GM19467 (cell line): ENCODE results near the gene SCARB1.
A peak's percentile ranks its signal among the peaks of the same experiment; 100 is the strongest.

Experiments used
- ATAC-seq: cut with Tn5 transposase; IDR thresholded peaks from one replicate; pipeline ENCODE4 v1.9.1; 2021; ENCODE audit warnings: mild to moderate bottlenecking, moderate library complexity; ENCODE audit not compliant: unreplicated experiment

The SCARB1 gene

DNA sequence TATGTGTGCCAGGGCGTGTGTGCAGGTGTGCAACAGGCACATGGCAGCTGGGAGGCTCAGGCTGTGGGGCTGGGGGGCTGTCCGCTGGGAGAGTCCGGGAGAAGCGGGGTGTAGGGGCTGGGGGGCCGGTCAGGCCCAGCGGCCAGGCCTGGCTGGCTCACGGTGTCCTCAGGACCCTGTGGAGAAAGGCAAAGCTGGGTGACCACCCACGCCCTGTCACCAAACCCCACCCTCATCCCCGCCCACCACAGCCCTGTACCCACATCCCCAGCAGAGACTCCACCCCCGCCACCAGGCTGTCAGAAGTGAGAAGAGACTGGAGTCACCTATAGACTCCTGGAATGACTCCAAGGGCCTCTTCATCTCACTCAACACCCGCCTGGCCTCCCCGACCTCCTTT is 85.3 kb downstream of the SCARB1 start:
- no peak for ATAC-seq

DNA sequence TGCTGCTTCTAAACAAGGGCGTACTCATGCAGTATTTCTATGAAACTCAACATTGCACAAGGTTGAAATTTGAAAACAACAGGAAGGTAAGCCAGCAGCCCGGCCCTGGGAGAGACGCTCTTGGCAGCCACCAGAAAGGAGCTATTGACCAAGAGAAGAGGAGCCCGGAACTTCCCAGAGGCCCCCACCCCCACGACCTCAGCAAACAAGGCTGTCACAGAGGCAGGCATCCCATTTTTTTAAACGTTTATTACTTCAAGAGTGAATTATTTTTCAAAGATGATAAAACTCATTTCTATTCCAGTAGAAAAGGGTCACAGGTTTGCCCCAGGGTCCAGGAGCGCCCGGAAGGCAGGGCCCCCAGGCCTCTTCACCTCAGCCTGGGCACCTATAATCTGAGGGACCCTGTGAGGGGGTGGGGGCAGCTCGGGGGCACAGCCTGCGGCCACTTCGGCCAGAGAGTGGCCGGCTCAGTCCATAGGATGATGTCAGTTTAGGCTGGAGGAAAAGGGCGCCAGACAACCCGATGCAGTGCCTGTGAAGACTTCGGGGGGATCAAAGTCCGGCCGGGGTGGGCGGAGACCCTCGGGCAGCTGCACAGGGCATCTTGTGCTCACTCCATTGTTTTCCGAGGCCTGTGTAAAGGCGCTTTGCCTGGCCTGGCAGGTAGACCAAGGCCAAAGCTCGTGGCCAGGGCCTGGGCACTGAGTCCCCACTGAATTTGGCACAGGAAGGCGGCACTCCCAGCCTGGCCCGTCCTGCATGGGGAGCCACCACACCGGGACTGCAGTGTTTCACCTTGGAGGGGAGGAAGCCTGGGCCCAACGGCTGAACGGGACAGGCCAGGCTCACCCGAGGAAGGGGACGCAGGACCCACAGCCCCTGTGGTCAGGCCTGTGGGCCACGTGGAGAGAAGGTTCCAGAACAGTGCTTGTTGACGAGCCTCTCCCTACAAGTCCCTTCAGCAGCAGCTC is 86.0 kb downstream of the SCARB1 start:
- ATAC-seq: no peak

GRCh38 chr12:124776125-124776513 is 87.5 kb downstream of the SCARB1 start:
- ATAC-seq: no peak

GRCh38 chr12:124774462-124775167 is 89.0 kb downstream of the SCARB1 start:
- ATAC-seq: peak; percentile 74

DNA sequence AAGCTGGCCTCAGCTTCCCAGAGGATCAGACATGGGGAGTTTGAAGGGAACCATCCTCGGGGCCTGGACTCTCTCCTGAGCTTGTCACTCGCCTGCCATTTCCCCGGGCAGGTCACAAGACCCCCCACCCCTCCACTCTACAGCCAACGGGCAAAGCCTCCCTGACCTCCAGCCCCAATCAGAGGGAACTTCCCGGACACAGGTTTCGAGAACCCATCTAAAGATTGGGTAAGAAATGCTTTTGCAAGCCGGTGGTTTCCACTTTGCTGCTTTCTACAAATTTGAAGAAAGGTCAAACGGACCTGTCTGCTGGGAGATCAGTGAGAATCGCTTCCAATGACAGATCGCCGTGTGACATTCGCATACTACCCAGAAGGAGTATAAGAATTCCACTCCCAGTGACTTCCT is 89.6 kb downstream of the SCARB1 start:
- ATAC-seq: peak; percentile 21

- ATAC-seq: no peak
Observed at GRCh38 chr12:124772289-124773170, 91.1 kb downstream of the SCARB1 start.

GRCh38 chr12:124771462-124772288 is 92.0 kb downstream of the SCARB1 start:
- ATAC-seq: no peak

DNA sequence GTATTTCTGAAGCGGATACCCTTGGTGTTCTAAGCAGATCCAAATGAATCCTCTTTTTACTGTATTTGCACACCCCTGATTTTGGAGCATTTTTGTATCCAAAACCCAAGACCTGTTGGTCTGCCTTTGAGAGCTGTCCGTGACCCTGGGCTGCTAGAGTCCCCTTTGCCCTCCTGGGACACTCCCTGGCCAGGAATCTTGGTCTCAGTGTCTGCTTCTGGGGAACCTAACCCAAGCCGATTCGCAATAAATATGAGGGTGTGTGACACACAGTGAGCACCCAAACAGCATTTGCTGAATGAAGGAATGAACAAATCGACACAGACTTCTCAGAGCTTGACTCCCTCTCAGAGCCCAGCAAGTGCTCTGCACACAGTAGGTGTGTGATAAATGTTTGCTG is 92.9 kb downstream of the SCARB1 start:
- no peak for ATAC-seq

DNA sequence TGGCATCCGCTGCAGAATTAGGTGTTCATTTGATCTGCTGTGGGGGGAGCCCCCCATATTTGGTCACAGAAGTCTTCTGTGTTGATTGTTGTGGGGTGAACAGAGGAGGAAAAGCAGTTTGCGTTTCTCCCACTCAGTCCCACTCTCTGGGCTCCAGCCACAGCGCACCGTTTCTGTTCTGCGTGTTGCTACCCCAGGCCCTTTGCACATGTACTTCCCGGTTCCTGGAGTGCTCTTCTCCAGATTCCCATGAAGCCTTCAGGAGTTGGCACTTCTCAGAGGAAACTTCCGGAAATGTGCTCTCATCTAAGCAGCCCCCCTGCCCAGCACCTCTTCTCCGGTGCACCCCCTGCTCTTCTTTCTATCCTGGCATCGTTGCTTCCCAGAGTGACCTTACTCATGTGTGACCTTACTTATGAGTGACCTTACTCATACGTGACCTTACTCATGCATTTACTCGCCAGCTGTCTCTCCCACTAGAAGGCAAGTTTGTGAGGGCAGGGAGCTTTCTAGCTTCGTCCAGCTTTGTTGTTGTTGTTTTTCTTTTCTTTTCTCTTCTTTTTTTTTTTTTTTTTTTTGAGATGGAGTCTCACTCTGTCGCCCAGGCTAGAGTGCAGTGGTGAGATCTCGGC is 93.7 kb downstream of the SCARB1 start:
- no peak for ATAC-seq

DNA sequence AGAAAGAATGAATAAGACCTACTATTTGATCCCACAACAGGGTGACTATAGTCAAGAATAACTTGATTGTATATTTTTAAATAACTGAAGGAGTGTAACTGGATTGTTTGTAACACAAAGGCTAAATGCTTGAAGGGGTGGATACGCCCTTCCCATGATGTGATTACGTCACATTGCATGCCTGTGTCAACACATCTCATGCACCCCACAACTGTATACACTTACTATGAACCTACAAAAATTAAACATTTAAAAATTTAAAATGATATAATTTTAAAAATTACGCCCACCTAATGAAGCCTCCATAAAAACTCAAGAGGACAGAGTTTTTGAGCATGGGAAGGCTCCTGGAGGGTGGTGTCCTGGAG is 94.5 kb downstream of the SCARB1 start:
- no peak for ATAC-seq

DNA sequence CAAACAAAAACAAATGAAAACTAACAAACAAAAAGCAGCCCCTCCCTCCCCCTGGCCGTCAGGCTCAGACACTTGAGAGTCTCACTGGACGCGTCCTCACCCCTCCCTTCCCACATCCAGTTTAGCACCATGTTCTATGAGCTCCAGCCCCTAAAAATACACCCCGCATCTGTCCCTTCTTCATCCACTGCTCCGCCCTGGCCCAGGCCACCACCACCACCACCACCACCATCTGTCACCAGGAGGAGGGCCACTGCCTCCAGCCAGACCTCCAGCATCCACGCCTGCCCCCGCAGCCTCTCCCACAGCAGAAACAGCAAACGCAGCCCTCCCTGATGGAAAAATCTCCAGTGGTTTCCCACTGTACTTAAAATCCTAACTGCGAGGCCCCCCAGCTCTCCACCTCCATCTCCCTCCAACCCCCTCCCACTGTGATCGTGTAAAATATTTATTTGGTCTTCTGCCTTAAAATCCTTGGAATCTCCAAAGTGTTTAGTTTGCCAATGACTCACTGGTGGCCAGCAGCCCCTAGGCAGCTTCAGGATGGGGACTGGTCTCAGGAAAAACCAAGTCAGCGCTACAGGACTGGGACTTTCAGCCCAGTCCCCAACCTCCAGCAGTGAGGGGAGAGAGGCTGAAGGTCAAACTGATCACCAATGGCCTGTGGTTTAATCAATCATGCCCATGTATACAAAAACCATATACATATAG is 95.1 kb downstream of the SCARB1 start:
- no peak for ATAC-seq

GRCh38 chr12:124767066-124767821 is 96.4 kb downstream of the SCARB1 start:
- peak; percentile 75 for ATAC-seq

DNA sequence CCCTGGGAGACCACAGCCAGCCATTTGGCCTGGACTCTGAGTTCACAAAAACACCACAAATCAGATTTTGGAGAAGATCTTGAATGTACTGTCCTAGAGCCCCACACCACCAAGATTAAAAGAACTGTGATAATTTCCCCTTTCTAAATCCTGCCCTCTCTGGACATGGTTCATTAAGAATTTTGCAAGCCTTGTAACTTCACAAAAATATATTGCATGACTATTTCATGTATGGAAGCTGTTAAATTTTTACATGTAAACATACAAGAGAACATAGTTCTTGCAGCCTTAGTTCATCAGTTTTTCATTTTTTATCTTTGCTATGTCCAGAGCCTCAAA is 97.0 kb downstream of the SCARB1 start:
- ATAC-seq: peak; percentile 14

DNA sequence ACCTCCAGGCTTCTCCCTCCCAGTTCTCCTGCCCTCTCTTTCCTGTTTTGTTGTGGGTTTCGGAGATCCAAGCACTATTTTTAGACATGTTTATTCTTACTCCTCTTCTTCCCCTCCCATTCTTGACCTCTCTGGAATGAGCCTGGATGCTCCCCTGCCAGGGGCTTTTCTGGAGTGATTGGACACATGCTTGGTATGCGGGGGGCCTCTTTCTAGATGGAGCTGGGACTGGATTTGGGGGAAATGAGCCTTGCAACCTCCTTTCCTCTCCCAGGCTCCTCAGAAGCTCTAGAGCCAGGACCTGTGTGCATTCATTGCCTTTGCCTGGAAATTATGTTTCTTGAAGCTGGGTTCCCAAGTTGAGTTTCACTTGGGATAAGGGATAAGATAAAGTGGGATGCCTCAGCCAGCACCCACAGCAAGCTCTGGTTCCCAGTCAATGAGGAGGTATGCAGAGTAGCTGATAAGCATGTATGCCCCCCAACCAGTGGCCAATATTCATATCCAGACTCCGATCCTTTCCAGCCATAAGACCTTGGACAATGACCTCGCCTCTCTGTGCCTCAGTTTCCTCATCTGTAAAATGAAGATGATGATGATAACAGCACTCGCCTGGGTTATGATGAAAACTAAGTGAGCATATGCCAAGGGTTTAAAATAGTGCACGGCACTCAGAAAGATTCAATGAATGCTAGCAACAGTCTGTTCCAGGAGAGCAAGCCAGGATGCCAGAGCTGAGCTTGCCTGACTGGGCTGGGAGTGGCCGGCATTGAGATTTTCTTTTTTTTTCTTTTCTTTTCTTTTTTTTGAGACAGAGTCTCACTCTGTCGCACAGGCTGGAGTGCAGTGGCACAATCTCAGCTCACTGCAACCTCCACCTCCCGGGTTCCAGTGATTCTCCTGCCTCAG is 97.8 kb downstream of the SCARB1 start:
- ATAC-seq: no peak

- no peak for ATAC-seq
Observed at GRCh38 chr12:124764870-124765580, 98.6 kb downstream of the SCARB1 start.

- no peak for ATAC-seq
Observed at GRCh38 chr12:124764451-124764850, 99.2 kb downstream of the SCARB1 start.

DNA sequence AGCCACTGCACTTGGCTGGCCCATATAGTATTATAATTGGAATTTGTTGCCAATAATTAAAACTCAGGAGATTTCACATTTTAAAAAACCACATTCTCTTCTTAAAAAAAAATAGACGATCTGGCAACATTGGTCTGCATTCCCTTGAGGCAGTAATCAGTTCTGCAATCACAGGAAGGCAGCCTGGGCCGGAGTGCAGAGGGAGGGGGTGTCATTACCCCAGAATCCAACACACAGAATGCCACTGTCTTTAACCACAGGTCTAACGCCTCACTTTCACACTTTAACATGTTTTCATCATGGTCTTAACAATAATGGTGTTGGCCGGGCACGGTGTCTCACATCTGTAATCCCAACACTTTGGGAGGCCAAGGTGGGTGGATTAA is 100.1 kb downstream of the SCARB1 start:
- ATAC-seq: no peak
